ENCODE results near the gene EIF4G1.

DNA sequence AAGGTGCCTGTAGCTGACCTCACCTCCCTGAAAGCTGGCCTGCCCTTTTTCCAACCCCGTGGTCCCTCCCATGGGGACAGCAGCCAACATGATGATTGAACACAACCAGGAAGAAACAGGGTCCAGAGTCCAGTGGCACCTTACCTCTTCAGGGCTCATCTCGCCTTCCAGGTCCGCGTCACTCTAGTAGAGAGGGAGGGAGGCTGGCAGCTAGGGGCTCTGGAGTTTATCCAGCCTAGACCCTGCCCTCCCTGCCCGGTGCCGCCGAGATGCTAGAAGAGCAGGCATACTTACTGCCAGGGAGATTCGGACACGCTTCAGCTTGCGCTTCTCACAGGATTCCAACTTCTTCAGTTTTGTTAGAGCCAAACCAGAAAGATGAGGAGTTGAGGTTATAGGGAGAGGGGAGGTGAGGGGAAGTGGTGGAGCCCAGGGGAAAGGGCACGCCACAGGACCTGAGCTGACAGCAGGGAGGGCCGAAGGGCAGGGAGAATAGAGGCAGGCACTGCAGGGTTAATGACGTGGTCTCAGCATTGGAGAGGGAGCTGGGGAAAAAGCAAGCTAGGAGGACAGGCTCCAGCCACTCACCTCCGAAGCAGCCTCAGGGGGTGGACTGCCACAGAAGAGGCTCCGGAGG, 37.9 kb downstream of the EIF4G1 start:
- TF ChIP-seq EZH2 (IDR thresholded peaks at IDR 0.05) (no peak), POLR2AphosphoS5 (IDR thresholded peaks at IDR 0.05; ENCODE audit: borderline replicate concordance, low read depth, low read length) (no peak; the same call in 1 of the 2 replicates)

Data from SK-N-MC (cell line).